ENCODE results near the gene PDGFD.
"Not testable (repeated sequence)": the region's sequence is repeated elsewhere in the genome, so short reads cannot be mapped to it uniquely, and the experiment has no call there.

PDGFD gene

DNA sequence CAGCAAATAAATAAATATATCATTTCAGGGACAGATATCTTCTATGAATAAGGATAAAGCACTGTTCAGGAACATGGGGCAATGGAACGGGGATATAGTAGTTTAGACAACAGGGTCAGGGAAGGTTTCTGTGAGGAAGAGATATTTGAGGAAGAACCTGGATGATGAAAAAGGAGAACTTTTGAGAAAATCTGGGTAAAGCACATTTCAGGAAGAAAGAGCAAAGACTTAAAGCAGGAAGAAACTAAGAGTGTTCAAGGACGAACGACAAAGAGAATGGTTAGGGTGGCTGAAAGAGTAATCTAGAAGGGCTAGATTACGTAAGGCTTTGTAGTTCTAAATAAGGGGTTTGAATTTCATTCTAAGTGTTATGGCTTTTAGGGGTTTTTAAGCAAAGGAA lies 114.8 kb downstream of the PDGFD start:
- FAIRE-seq, result no peak

GRCh38 chr11:104046858-104047257 lies 117.1 kb downstream of the PDGFD start:
- not testable (repeated sequence) for FAIRE-seq

DNA sequence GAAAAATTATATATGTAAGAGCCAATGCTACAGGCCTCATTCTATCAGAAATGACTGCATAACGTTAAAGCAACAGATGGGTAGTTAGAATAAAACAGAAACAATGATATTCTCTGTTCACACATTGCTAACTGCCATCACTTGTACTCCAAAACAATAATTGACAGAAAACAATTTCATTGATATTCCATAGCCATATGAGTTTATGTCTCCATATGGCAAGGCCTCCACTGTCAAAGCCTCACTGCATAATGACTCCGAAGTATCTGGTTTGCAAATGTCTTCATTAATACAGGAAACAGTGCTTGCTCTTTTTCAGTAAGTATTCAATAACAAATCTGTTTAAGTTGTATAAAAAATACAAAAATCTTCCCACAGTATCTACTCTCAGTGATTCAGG lies 117.6 kb downstream of the PDGFD start:
- no peak for FAIRE-seq

DNA sequence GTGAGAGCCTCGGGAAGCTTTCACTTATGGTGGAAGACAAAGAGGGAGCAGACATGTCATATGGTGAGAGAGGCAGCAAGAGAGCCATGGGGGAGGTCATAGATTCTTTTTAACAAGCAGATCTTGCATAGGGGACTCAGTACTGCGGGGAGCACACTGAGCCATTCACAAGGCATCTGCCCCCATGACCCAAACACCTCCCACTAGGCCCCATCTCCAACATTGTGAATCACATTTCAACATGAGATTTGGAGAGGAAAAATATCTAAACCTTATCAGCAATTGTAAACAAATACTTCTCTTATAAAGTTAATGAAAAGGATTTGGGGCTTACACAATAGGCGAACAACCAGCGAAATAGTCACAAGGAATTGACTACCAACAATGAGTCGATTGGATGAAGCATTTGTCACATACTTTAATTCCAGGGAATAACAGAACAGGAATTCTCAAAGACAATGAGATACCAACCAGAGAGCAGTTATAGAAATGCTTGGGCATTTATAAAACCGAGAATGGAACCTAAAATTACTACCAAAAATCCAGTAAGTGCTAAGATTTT lies 120.2 kb downstream of the PDGFD start:
- FAIRE-seq, result no peak

DNA sequence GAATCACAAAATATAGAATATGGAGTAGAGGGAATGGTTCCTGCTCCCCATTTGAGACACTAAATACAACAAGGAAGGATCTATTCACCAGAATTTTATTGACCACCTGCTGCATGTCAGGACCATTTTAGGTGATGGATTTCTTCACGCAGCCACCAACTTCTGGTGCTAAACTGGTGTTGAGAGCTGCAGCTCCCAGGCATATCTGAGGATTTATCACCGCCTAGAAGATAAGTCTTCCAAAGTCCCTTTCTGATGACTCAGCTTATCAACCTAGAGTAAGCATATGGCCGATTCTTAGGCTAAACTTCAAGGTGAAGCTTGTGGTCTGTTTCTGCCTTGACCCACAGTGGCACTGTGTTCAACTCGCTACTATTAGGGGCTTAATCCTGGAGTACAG lies 120.8 kb downstream of the PDGFD start:
- no peak for FAIRE-seq

DNA sequence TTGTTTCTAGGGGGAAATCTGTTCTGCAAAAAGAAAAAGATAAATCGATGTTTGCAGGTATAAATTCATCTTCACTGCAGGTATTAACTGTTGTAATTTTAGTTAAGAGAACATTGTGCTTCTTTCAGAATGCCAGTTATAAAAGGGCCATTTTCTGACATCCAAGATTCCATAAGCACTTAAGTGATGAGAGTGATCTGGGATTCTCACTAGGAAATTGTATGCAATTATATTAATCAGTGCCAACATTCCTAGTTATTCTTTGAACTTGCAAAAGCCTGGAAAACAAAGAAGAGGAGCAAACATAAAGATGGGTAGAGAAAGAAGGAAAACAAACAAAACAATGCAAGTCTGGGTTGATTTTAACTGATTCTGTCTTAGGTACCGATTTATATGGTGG lies 122.2 kb downstream of the PDGFD start:
- FAIRE-seq, result no peak

GRCh38 chr11:104036995-104037394 lies 127.0 kb downstream of the PDGFD start:
- FAIRE-seq, result no peak

DNA sequence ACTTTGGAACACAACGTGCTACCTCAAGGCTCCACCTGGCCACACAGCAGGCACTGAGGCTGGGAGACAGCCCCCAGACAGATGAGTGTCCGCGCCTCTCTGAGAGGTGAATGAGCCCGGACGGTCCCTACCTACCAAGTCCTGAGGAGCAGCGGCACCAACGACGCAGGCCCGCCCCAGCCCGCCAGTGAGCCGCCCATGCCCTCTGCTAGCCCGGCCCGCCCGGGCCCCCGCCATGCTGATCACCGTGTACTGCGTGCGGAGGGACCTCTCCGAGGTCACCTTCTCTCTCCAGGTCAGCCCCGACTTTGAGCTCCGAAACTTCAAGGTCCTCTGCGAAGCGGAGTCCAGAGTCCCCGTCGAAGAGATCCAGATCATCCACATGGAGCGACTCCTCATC lies 127.4 kb downstream of the PDGFD start, which contains the start of gene DDI1:
Gene DDI1, plus strand, starts transcription at position 53 of the 400 bp plus-strand sequence. Its CDS starts 183 bp downstream, at position 236.
- FAIRE-seq, result no peak

DNA sequence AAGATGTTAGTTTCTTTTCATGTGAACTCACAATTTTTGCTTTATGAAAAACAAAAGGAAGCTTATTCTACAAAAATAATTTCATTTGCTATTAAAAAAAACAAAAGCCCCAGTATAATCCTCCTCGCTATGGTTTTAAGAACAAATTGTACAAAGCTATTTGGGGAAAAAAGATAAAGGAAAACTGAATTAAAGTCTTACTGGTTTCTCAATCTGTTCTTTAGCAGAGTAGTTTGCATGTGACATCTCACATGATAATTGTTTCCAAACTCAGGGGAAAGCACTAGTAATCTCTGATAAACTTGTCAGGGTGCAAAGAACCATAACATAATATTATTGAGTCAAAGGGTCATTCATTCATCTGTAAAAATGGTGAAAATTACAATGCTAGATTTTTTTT lies 130.4 kb downstream of the PDGFD start:
- FAIRE-seq, result no peak

DNA sequence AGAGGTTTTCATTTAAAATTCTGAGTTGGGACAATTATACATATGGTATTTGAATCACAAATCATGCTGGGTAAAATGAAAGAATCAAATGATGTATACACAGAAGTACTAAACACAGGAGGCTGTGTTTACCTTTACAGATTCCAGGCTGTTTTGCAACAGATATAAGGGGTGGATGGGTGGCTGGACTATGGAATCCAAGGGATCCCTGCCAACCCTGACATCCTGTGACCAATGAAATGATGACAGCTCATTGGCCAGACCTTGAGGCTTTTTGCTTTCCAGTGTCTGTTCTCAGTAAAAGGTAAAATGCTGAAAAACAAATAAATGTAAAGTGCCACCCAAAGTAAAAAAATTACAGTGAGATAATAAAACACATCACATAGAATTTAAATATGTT lies 130.8 kb downstream of the PDGFD start:
- FAIRE-seq, result no peak

DNA sequence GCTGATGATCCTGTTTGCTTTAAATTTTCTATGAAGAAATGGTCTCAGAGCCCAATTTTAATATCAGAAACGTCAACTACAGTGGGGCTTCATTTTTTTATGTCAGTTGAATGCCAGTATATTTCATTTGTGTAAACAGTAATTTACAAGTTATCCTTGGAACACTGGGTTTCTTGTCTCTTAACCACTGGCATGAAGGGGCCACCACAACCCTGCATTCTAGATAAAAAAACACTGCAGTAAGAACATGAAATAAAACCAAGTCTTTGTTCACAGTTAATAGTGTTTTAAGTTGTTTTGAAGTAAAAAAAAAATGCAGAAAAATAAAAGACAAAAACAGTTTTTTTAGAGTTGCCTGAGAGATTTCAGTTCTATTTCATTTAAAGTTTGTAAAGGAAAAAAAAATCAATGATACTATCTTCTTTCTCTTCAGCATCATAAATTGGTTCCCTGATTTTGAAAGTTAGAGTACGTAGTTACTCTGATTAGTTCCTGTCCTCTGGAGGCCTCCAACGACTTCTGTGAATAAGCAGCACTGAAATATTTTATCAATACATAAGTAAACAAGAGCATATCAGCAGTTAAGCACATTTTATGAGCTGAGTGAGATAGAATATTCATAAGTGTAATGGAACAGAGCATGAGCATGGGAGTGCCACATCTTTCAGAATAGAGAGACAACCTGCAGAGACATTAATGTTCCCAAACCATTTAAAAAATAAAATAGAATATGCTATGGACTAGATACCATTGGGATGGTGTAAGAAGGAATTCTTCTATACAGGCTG lies 135.3 kb downstream of the PDGFD start:
- no peak for FAIRE-seq

DNA sequence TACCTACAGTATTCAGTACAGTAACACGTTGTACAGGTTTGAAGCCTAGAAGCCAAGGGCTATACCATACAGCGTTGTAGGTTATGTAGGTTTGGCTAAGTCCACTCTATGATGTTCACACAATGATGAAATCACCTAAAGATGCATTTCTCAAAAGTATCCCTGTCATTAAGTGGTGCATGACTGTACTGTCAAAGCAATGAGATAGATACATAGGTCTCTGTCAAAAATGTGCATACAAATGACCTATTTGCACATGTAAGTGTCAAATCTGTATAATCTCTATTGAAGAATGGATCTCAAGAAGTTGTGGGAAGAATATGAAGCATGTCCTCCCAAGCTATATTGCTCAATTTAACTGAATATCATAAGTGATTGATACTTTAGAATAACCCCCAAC lies 139.4 kb downstream of the PDGFD start:
- FAIRE-seq, result no peak

DNA sequence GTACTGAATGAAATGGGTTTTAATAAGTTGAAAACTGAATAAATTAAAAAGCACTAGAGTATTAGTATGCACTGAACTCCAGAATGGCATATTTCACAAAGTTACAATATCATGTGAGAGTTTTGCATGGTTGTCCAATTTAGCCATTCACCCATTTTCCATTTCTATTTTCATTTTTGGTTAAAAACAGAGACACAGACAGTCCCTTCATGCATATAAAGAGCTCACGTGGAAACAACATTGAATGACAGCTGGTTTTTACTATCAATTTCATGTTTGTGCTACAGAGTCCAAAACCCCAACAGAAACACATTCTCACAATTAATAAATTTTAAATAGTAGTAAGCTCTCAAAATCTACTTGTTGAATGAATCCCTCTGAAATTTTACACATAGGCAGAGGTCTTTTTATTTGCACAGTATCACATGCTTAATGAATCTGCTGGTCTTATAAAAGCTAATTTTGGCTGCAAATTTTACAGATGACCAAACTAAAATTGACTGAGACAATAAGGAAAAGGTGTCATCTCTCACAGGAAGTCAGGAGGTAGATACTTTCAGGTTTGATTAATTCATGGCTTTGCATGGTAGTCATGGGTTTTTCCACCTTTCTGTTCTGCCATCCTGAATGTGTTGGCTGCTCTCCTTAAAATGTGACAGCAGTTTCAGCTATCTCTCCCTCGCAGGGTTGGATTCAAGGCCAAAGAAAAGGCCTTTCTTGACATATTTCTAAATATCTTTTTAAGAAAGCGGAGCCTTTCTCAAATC lies 148.1 kb downstream of the PDGFD start:
- no peak for FAIRE-seq

DNA sequence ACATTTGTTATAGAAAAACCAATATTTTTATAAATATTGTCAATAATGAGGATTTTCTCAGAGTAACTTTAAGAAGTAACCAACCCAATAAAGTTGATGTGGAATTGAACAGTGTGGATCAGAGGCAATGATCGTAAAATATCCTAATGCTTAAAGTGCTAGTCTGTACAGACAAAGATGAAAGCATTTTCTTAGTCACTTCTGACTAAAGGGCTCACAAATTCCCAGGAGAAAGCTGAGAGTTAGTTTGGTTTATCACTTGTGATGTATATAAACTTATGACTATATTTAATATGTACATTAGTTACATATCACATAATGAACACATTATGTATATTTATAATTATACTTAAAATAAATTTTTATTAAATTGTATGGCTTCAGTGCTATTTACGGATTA lies 152.9 kb downstream of the PDGFD start:
- no peak for FAIRE-seq

DNA sequence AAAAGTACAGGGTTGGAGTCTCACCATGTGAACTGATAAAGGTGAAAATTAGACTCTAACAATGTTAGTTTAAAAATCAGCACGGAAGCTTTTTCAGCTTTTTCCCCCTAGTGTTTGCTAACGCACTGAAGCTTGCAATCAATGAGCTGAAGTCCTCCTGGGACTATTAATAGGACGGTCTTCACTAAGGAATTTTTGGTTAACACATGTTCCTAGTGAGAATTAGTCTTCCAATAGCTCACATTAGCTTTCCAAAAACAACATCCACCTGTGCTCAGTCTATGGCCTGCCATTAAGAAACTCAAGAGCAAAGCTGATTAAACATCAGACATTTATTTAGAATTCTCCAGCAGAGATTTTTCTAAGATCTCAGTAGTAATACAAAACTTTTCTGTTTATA lies 154.2 kb downstream of the PDGFD start:
- FAIRE-seq, result no peak

- no peak for FAIRE-seq
Observed at GRCh38 chr11:104005234-104005855, 158.6 kb downstream of the PDGFD start.

GRCh38 chr11:104003491-104003890 lies 160.5 kb downstream of the PDGFD start:
- no peak for FAIRE-seq

DNA sequence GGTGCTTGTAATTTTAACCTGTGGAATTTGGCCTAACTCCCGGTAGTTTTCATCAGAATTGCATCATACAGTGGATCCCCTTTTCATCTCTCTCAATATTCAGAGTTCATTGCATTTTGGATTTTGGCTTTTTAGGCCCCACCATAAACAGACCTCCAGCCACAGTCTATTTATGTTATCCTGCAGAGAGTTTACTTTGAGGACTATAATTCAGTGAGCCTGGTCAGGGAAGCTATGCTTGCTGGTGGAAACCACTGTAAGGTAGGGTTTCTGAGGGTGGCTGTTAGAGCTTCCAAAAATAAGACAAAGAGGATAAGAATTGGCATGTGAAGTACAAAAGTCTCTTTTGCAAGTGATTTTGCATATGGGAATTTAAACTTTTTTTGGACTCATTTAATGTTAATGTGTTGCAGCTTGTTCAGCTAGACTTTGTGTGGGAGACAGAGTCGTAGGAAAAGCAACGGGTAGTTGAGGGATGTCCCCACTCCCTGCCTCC lies 162.3 kb downstream of the PDGFD start:
- FAIRE-seq, result no peak

- no peak for FAIRE-seq
Observed at GRCh38 chr11:104000798-104001197, 163.1 kb downstream of the PDGFD start.

- FAIRE-seq, result no peak
Observed at GRCh38 chr11:103998826-103999508, 165.0 kb downstream of the PDGFD start.

GRCh38 chr11:103997082-103997481 lies 166.9 kb downstream of the PDGFD start:
- no peak for FAIRE-seq

GRCh38 chr11:103995896-103996295 lies 168.1 kb downstream of the PDGFD start:
- no peak for FAIRE-seq

GRCh38 chr11:103994518-103994917 lies 169.4 kb downstream of the PDGFD start:
- FAIRE-seq, result no peak

Measured in A204.1 (cell line).